ENCODE data around the gene FHIT. TPM values are rescaled to one million over a fixed set of nuclear protein-coding genes. Genes with fewer than 3 reads are reported as not detected.

FHIT gene
- total RNA-seq, 2 donors from 2014 or later, result 2.9 to 12.2 TPM

GRCh38 chr3:60158035-60158434 is 1093.2 kb downstream of the FHIT start:
- Mint-ChIP-seq H3K9me3 (no peaks in the 10 kb centered on the region), H3K4me3 (no peak overlapping the region)

GRCh38 chr3:60154011-60154410 is 1097.2 kb downstream of the FHIT start:
- Mint-ChIP-seq H3K4me1 (no peaks in the 10 kb centered on the region), H3K36me3 (ENCODE audit: low read depth) (no peaks in the 10 kb centered on the region), H3K27me3 (no peaks in the 10 kb centered on the region), H3K9me3 (no peaks in the 10 kb centered on the region), H3K4me3 (no peak overlapping the region), H3K27ac (no peak overlapping the region)
- ATAC-seq (replicated peaks), result no peak

More at GRCh38 chr3:60158035-60158434, 1093.2 kb downstream of the FHIT start:
- Mint-ChIP-seq H3K27ac (no peak overlapping the region), H3K36me3 (ENCODE audit: low read depth) (no peaks in the 10 kb centered on the region), H3K4me1 (no peaks in the 10 kb centered on the region), H3K27me3 (no peaks in the 10 kb centered on the region)
- no peak for ATAC-seq (replicated peaks)

- H3K4me3 Mint-ChIP-seq, result no peak overlapping the region
- ATAC-seq (replicated peaks), result no peak
- no peaks in the 10 kb centered on the region for H3K27me3 Mint-ChIP-seq
- H3K27ac Mint-ChIP-seq, result no peak overlapping the region
- H3K4me1 Mint-ChIP-seq, result no peaks in the 10 kb centered on the region
- H3K36me3 Mint-ChIP-seq (ENCODE audit: low read depth), result no peaks in the 10 kb centered on the region
- no peaks in the 10 kb centered on the region for H3K9me3 Mint-ChIP-seq
Observed at GRCh38 chr3:60153221-60153999, 1097.8 kb downstream of the FHIT start.

DNA sequence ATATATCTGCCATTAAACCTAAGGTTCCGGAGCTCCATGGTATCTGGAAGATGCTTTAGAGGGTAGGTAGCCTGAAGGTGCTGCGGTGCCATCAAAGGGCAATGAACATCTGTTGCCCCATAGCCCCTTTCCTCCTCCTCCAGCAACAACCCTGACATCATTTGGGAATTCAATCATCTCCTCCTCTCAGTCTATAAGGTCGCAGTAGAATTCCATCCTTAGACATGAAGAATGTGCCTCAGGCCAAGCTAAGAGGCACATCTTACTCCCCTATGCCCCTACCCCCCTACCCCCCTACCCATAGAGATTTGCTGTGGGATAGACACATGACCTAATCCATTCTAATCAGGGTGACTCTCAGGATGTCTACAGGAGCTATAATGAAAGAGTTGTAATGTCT is 1101.8 kb downstream of the FHIT start:
- Mint-ChIP-seq H3K9me3 (no peaks in the 10 kb centered on the region), H3K4me3 (no peak overlapping the region), H3K4me1 (no peaks in the 10 kb centered on the region), H3K27ac (no peak overlapping the region), H3K36me3 (ENCODE audit: low read depth) (no peaks in the 10 kb centered on the region), H3K27me3 (no peaks in the 10 kb centered on the region)
- ATAC-seq (replicated peaks), result no peak

DNA sequence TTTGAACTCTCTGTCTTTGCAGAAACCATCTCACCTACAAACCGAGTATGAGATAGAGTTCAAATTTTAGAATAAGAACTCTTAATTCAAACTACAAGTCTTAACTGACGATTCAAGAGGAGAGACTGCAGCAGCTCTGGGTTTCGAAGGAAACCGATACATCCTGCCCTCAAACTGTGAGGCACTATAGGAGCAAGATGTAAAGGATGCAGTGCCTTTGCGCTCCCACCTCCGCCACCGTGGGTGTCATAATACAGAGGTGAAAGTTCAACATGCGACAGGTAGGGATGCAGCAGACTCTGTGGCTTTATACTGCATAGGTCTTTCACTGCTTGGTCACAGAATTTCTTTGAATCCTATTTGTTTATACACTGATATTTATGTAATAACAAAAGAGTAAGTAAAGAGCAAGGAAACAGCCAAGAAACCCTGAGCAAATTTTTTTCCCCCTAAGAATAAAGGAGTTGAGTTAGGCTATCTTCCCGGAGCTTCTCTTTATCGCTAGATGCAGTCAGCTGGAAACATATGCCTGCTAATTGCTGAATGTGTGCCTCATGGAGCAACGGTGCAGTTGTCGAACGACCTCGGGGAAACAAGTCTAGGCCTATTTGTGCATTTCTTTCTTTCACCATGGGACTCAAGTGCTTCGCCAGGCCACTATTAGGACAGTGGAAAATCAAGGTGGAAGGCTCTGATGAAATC is 1103.9 kb downstream of the FHIT start:
- no peaks in the 10 kb centered on the region for H3K27me3 Mint-ChIP-seq
- H3K27ac Mint-ChIP-seq, result no peak overlapping the region
- ATAC-seq (replicated peaks), result no peak

DNA sequence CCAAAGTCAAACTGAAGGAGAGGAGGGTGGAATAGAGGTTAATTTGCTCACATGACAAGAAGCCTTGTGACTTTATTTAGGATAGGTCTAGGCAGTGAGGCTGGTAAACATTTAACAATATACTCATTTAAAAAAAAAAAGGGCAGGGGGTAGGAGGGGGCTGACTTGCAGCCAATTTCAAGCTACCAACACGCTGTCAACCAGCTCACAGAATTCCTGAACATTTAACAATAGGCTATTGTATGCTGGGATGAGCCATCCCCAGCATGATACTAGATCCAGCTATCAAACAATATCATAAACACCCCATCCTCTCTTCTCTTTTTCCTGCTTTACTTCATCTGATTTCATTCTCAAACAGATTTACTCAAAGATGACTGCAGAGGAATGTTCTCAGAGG is 1105.1 kb downstream of the FHIT start:
- H3K9me3 Mint-ChIP-seq, result no peaks in the 10 kb centered on the region
- no peaks in the 10 kb centered on the region for H3K36me3 Mint-ChIP-seq (ENCODE audit: low read depth)
- no peaks in the 10 kb centered on the region for H3K4me1 Mint-ChIP-seq
- H3K4me3 Mint-ChIP-seq, result no peak overlapping the region
- no peak for ATAC-seq (replicated peaks)
- H3K27ac Mint-ChIP-seq, result no peak overlapping the region
- no peaks in the 10 kb centered on the region for H3K27me3 Mint-ChIP-seq

More for the DNA sequence above, 1103.9 kb downstream of the FHIT start:
- no peaks in the 10 kb centered on the region for H3K9me3 Mint-ChIP-seq
- no peak overlapping the region for H3K4me3 Mint-ChIP-seq
- no peaks in the 10 kb centered on the region for H3K36me3 Mint-ChIP-seq (ENCODE audit: low read depth)
- no peaks in the 10 kb centered on the region for H3K4me1 Mint-ChIP-seq

- H3K27ac Mint-ChIP-seq, result no peak overlapping the region
Observed at GRCh38 chr3:60144071-60144470, 1107.2 kb downstream of the FHIT start.

GRCh38 chr3:60142009-60142408 is 1109.2 kb downstream of the FHIT start:
- H3K9me3 Mint-ChIP-seq, result no peaks in the 10 kb centered on the region
- ATAC-seq (replicated peaks), result no peak
- H3K36me3 Mint-ChIP-seq (ENCODE audit: low read depth), result no peaks in the 10 kb centered on the region
- no peak overlapping the region for H3K27ac Mint-ChIP-seq
- H3K4me3 Mint-ChIP-seq, result no peak overlapping the region
- no peaks in the 10 kb centered on the region for H3K4me1 Mint-ChIP-seq
- H3K27me3 Mint-ChIP-seq, result no peaks in the 10 kb centered on the region

More at GRCh38 chr3:60144071-60144470, 1107.2 kb downstream of the FHIT start:
- Mint-ChIP-seq H3K9me3 (no peaks in the 10 kb centered on the region), H3K36me3 (ENCODE audit: low read depth) (no peaks in the 10 kb centered on the region), H3K4me1 (no peaks in the 10 kb centered on the region), H3K27me3 (no peaks in the 10 kb centered on the region), H3K4me3 (no peak overlapping the region)
- ATAC-seq (replicated peaks), result no peak

GRCh38 chr3:60140160-60140559 is 1111.1 kb downstream of the FHIT start:
- H3K27ac Mint-ChIP-seq, result no peak overlapping the region
- no peaks in the 10 kb centered on the region for H3K36me3 Mint-ChIP-seq (ENCODE audit: low read depth)
- ATAC-seq (replicated peaks), result no peak
- no peaks in the 10 kb centered on the region for H3K9me3 Mint-ChIP-seq
- peaks cover 4% of the 10 kb centered on the region for H3K27me3 Mint-ChIP-seq
- H3K4me3 Mint-ChIP-seq, result no peak overlapping the region
- H3K4me1 Mint-ChIP-seq, result no peaks in the 10 kb centered on the region

DNA sequence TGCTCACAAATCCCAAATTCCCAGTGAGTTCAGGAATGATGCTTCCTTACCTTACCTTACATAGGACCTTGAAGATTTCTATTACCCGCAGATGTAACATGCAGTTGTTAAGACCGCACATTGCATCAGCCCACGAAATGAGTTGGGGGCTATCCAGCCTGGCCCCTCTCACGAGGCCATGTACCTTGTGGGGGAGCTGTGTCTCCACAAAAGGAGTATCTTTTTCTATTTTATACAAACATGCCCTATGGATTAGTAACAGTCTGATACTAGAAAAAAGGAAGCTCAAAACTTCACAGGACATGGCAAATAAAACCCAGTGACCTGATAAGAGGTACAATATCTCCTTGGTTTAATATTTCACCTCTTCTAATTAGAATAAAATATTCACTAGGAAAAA is 1114.7 kb downstream of the FHIT start:
- no peak for ATAC-seq (replicated peaks)
- no peak overlapping the region for H3K27ac Mint-ChIP-seq
- H3K4me3 Mint-ChIP-seq, result no peak overlapping the region
- no peaks in the 10 kb centered on the region for H3K36me3 Mint-ChIP-seq (ENCODE audit: low read depth)
- peaks cover 7% of the 10 kb centered on the region for H3K27me3 Mint-ChIP-seq
- H3K4me1 Mint-ChIP-seq, result no peaks in the 10 kb centered on the region
- no peaks in the 10 kb centered on the region for H3K9me3 Mint-ChIP-seq

- no peaks in the 10 kb centered on the region for H3K4me1 Mint-ChIP-seq
- no peaks in the 10 kb centered on the region for H3K36me3 Mint-ChIP-seq (ENCODE audit: low read depth)
- no peak overlapping the region for H3K27ac Mint-ChIP-seq
- peaks cover 7% of the 10 kb centered on the region for H3K27me3 Mint-ChIP-seq
- ATAC-seq (replicated peaks), result no peak
- no peaks in the 10 kb centered on the region for H3K9me3 Mint-ChIP-seq
- H3K4me3 Mint-ChIP-seq, result no peak overlapping the region
Observed at GRCh38 chr3:60135474-60135873, 1115.8 kb downstream of the FHIT start.

- Mint-ChIP-seq H3K27ac (no peak overlapping the region), H3K36me3 (ENCODE audit: low read depth) (no peaks in the 10 kb centered on the region), H3K27me3 (peaks cover 7% of the 10 kb centered on the region), H3K4me1 (no peaks in the 10 kb centered on the region), H3K9me3 (no peaks in the 10 kb centered on the region), H3K4me3 (no peak overlapping the region)
- no peak for ATAC-seq (replicated peaks)
Observed at GRCh38 chr3:60133269-60134162, 1117.7 kb downstream of the FHIT start.

DNA sequence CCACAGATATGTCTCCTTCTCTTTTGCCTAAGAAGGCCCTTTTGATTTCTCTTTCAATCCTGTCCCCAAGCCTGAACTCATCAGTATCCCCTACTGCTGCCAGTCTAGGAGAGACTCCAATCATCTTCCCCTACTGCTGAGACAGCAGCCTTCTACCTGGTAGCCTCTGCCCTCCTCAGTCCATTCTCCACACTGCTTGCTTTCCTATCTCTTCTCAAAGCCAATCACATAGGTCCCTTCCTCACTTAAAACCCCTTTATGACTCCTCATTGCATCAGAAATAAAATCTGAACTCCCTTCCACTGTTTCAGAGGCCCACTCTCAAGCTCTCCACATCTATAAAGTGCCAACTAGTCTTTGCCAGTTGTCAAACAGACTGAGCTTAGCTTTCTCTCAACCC is 1119.6 kb downstream of the FHIT start:
- H3K36me3 Mint-ChIP-seq (ENCODE audit: low read depth), result no peaks in the 10 kb centered on the region
- ATAC-seq (replicated peaks), result no peak
- H3K4me3 Mint-ChIP-seq, result no peak overlapping the region
- H3K4me1 Mint-ChIP-seq, result no peaks in the 10 kb centered on the region
- no peaks in the 10 kb centered on the region for H3K9me3 Mint-ChIP-seq
- H3K27me3 Mint-ChIP-seq, result peaks cover 7% of the 10 kb centered on the region
- no peak overlapping the region for H3K27ac Mint-ChIP-seq

GRCh38 chr3:60126511-60127304 is 1124.5 kb downstream of the FHIT start:
- Mint-ChIP-seq H3K4me3 (no peak overlapping the region), H3K4me1 (no peaks in the 10 kb centered on the region), H3K9me3 (no peaks in the 10 kb centered on the region), H3K27me3 (no peaks in the 10 kb centered on the region), H3K36me3 (ENCODE audit: low read depth) (no peaks in the 10 kb centered on the region), H3K27ac (no peak overlapping the region)
- ATAC-seq (replicated peaks), result no peak
